H1 (cell line): Measurements from ENCODE around the gene DISC1.
A peak's percentile ranks its signal among the peaks of the same experiment; 100 is the strongest.

ENCODE experiments used
- BACH1 ChIP-seq: IDR thresholded peaks from 2 replicates; pipeline ENCODE4 v1.6.1; 2012; ENCODE audit warnings: low read length, improper control_type of control experiment
- CTCF ChIP-seq, 3 experiments: IDR thresholded peaks; 1 replicate in 2 of 3; 2 replicates in 1 of 3; pipeline versions ENCODE4 v1.5.1 to v1.6.1; 2011; ENCODE audit warnings: low read length in 3 of 3, mild to moderate bottlenecking in 3 of 3, inconsistent platforms in 2 of 3, low read depth in 1 of 3, moderate library complexity in 1 of 3; ENCODE audit not compliant: insufficient read depth in 1 of 3; ENCODE audit errors: control extremely low read depth in 1 of 3
- EGR1 ChIP-seq: IDR thresholded peaks from 2 replicates; pipeline ENCODE4 v1.6.1; 2011; ENCODE audit warnings: low read depth, low read length, borderline replicate concordance
- EP300 ChIP-seq, 2 experiments: IDR thresholded peaks; 1 replicate in 1 of 2; 2 replicates in 1 of 2; pipeline ENCODE4 v1.6.1; 2011 to 2012; ENCODE audit warnings: low read depth in 2 of 2, low read length in 2 of 2, mild to moderate bottlenecking in 2 of 2, borderline replicate concordance in 1 of 2, inconsistent platforms in 1 of 2, moderate library complexity in 1 of 2
- SIX5 ChIP-seq: IDR thresholded peaks from 2 replicates; pipeline ENCODE4 v1.6.1; 2011; ENCODE audit warnings: mild to moderate bottlenecking, low read depth, low read length
- TAF1 ChIP-seq: IDR thresholded peaks from 2 replicates; pipeline ENCODE4 v1.6.1; 2011; ENCODE audit warnings: mild to moderate bottlenecking, low read depth, low read length
- TF ChIP-seq, protein P1 (sequence below): IDR thresholded peaks from 2 replicates; pipeline ENCODE4 v1.6.1; 2012; ENCODE audit warnings: inconsistent platforms

GRCh38 chr1:231724876-231725647 is 98.5 kb downstream of the DISC1 start:
- TF ChIP-seq TAF1 (no peak), EGR1 (no peak), SIX5 (no peak), BACH1 (no peak), EP300 (IDR thresholded peaks at IDR 0.05; ENCODE audit: borderline replicate concordance in 1 of 2, low read depth in 2 of 2, low read length in 2 of 2) (no peak), CTCF (IDR thresholded peaks at IDR 0.05; ENCODE audit: control extremely low read depth in 1 of 3, insufficient read depth in 1 of 3, low read depth in 1 of 3, low read length in 3 of 3) (peak; percentile 71 to 86 (median 72))
- TF ChIP-seq, protein P1, sequence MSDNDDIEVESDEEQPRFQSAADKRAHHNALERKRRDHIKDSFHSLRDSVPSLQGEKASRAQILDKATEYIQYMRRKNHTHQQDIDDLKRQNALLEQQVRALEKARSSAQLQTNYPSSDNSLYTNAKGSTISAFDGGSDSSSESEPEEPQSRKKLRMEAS, result no peak
